Stimulated activated CD8-positive, alpha-beta memory T cell treated with anti-CD3 and anti-CD28 coated beads, Interleukin-15, amount 100 ng/mL, for 1 hour (primary cell): ENCODE data around the gene PHF12.
"Not testable (repeated sequence)": the region's sequence is repeated elsewhere in the genome, so short reads cannot be mapped to it uniquely, and the experiment has no call there.

Experiments used
- DNase-seq: peaks from one replicate; pipeline ENCODE4 v3.0.0-alpha.2; 2020; ENCODE audit warnings: low read depth

PHF12 gene

GRCh38 chr17:28929787-28930186, 21.5 kb downstream of the PHF12 start:
- DNase-seq: no peak

DNA sequence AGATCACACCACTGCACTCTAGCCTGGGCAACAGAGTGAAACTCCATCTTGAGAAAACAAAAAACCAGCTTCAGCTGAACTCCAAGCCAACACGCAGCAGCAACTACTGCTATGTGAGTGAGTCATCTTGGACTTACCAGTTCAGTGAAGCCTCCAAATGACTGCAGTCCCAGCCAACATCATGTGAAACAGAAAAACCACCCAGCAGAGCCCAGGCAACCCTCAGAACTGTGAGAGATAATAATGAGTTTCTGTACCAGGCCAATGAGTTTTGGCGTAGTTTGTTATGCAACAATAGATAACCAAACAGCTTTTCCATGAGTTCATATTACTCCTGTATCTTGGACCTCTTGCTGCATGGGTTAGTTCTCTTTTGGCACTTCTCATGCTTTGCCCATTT, 23.3 kb downstream of the PHF12 start:
- no peak for DNase-seq

GRCh38 chr17:28926786-28927185, 24.5 kb downstream of the PHF12 start:
- no peak for DNase-seq

DNA sequence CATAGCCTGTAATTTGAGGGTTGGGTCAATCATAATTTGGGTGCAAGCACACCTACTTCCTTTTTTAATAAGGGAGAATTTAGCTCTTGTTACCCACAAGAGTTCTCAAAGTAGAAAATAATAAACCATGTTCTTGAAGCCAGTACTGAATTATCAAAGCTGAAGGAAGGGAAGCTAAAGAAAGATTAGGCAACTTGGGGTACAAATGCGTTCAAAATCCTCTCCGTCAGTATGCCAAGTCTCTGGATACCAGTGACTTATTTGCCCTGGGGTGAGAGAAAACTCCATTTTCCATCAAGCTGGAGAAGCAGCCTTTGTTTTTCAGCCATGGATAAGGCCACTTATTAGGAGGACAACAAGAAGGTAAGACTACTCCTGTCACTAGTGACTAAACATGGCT, 25.0 kb downstream of the PHF12 start:
- DNase-seq: no peak

DNA sequence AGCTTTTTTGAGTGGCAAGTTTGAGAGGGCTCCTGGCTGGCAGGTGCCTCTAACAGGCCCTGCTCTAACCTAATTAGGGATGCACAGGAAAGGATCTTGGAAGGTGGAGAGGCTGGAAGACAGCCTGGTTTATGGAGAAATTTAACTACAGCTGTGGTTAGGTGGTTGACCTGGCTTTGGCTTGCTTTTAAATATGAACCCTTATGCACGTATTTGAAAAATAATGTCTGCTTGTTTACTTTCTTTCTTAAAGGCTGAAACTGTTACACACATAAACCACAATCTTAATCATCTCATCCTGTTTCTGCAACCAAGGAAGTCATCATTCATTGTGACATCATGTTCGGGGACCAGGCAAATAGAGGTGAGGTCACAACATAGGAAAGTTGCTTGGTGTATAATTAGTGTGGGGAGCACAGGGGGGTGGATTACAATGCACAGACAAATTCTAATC, 25.4 kb downstream of the PHF12 start:
- no peak for DNase-seq

DNA sequence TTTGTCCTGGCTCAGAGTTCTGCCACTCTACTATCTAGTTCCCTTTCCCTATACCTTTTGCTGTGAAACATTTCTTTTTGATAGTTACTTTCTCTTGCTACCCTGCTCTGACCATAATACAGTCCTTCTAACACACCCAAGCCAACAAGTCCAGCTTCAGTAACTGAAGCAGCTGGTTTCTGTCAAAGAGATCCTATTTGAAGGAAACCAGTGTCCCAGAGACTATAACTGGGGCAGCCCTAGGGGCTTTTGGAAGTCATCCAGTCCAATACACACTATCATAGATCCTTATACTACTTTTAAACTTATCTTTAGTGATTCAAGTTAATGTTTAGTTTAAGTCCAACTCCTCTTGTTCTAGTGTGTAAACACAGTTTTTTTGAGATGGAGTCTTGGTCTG, 31.1 kb downstream of the PHF12 start:
- DNase-seq: no peak

DNA sequence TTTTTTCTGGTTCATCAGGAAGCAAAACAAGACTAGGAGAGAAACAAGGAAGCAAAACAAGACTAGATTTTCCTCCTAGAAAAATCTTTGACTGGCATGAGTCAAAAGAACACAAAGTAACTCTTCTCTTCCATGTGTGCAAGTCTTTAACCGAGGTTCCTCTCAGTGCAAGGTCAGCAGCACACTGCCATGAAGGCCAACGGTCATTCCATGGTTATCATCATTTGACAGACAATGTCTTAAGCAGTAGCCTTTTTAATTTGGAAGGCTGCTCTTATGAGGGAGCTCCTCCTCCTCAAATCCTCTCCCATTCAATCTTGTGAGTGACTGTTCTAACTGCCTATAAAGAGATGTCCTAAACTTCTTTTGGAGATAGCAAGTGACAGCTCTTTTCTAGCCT, 33.0 kb downstream of the PHF12 start:
- DNase-seq: no peak

- DNase-seq: no peak
Measured at GRCh38 chr17:28917465-28917864, 33.9 kb downstream of the PHF12 start.

DNA sequence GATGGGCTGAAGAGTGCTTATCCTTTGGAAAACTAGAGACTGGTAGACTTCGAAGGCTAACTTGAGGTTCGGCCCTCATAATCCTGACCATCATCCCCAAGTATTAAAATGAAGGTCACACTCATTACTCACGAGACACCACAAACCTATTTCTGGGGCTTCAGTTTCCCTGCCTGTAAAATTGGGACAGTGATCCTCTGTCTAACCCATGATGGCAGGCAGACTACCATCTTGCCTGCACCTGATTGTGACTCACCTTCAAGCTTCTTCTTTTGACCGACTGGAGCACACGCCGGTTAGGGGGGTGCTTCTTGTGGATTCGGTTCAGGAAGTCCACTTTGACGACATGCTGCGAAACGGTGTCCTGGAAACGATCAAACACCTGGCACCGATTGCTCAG, 34.3 kb downstream of the PHF12 start:
- DNase-seq: no peak

DNA sequence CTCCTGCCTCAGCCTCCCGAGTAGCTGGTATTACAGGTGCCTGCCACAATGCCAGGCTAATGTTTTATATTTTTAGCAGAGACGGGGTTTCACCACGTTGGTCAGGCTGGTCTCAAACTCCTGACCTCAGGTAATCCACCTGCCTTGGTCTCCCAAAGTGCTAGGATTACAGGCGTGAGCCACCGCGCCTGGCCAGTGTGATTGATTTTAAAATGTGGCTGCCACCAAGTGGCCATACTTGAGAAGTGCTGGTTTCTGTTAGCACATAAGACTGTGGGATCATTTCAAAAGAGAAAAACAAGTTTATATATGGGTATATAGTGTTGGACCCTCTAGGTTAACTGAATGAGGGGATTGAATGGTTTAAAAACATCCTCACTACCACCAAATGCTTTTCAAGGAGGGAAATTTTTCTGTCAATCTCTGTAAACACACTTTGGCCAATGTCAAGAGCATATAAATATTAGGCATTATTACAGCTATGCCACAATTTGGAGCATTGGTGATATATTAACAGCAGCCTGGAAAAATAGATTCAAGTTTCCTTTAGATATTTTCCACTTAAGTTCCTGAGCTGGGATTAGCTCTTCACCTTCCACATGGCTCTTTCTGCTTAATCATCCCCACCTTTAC, 34.9 kb downstream of the PHF12 start:
- peak; percentile 18 for DNase-seq

DNA sequence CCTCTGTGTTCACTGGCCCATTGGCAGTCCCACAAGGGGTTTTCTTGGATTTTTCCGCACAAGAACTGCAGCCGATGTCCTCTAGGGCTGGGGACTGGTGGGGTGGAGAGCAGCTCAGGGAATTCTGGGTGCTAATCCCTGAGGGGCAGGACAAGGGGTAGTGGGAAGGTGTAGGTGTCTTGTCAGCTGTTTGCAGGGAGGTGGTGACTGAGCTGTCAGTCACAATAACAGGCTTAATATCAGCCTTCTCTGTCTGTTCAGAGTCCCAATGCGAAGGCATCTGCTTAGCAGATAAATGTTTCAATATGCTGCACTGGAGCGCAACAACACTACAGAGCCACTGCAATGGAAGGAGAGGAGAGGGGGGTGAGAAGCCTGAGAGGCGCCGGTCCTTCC, 38.4 kb downstream of the PHF12 start:
- DNase-seq: no peak

DNA sequence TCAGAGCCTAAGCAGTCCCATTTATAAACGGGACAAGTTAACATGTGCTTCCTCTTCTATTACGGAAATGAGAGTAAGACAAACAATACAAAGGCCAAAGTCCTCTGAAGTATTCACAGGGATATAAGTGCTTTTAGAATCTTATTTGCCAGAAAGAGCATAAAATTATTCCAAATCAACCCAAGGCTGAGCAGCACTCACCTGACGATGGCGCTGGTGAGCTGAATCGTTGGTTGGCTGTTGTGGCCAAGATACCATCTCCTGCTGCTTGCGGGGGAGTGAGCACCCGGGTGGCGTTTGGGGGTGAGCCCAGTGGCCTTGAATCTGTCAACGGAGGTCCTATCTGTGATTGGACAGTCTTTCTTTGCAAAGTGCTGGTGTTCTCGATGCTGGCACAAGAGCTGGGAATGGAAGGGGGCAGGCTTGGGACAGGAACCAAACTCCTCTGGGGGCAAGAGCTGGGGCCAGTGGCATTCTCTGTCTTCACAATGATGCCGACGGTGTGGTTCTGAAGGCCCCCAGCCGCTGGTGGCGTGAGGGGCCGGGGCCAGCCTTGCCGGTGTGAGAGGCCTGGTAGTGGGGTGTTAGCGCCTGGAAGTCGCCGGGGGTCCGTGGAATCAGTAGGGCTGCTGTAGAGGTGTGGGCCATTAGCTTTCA, 38.9 kb downstream of the PHF12 start:
- DNase-seq: no peak

GRCh38 chr17:28911411-28912045, 39.8 kb downstream of the PHF12 start:
- DNase-seq: no peak

DNA sequence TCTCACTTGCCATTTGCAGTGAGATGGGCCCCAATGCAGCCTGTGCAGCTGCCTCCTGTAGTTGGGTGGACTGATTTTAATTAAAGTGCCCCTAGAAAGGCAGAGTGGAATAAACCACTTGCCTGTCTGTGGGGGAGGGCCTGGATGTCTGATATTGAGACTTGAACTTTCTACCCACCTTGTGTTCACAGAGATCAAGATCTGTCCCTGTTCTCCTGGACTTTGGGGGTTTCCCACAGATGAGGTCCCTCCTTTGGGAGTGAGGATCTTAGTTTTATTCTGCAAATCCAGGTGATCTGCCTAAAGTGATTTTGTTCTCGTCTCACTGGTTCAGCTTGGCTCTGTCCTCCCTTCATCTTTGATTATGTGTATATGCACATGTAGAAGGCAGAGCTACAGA, 40.8 kb downstream of the PHF12 start:
- no peak for DNase-seq

- DNase-seq: no peak
Measured at GRCh38 chr17:28908640-28909167, 42.6 kb downstream of the PHF12 start.

GRCh38 chr17:28907709-28908475, 43.4 kb downstream of the PHF12 start:
- no peak for DNase-seq

DNA sequence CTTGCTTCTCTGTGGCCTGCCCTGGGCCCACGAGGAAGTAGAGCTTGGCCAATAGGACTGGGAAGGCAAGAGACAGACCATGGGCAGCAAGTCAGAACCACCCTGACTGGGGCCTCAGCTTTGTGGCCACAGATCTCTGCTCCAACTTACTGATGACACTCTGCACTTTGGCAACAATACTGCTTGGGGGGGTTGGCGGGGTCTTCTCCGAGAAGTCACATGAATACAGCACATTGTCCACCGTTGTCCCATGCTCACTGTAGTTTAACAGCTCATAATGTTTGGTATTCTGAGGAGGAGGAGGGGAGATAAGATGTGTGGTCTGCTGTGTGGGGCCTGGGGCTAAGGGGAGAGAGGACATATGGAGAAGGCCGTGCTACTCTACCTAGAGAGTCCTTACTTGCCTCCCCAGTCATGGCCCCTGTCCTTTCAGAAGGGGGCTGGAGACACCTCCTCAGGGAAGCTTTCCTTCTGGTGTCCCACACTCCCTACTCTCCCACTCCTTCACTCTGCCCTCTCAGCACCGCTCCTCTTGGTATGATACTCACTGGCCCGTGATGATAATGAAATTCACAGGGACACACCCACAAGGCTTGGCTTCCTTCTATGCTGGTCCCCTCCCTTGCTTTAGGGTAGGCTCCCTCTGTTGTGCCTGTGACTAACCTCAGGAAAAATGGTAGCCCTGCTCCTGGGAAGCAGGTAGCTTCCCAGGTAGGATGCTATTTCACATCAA, 44.4 kb downstream of the PHF12 start:
- DNase-seq: no peak

- no peak for DNase-seq
Measured at GRCh38 chr17:28906276-28906675, 45.0 kb downstream of the PHF12 start.

DNA sequence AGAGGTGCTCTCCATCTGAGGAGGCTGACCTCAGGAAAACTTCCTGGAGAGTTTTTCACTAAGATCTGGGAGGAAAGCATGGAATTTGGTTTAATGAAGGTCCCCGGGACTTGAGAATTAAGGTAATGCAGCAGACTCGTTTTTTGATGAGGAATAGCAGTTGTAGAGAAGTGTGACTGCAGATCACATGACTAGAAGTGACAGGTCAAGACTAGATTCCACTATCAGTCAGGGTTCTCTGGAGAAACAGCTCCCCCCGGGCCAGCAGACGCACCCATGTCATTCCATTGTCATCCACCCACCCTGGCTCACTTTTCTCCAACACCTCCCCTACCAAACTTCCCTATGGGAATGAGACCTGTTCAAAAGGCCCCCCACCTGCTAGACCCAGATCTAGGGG, 46.5 kb downstream of the PHF12 start:
- no peak for DNase-seq

GRCh38 chr17:28903546-28903841, 47.8 kb downstream of the PHF12 start:
- DNase-seq: not testable (repeated sequence)

DNA sequence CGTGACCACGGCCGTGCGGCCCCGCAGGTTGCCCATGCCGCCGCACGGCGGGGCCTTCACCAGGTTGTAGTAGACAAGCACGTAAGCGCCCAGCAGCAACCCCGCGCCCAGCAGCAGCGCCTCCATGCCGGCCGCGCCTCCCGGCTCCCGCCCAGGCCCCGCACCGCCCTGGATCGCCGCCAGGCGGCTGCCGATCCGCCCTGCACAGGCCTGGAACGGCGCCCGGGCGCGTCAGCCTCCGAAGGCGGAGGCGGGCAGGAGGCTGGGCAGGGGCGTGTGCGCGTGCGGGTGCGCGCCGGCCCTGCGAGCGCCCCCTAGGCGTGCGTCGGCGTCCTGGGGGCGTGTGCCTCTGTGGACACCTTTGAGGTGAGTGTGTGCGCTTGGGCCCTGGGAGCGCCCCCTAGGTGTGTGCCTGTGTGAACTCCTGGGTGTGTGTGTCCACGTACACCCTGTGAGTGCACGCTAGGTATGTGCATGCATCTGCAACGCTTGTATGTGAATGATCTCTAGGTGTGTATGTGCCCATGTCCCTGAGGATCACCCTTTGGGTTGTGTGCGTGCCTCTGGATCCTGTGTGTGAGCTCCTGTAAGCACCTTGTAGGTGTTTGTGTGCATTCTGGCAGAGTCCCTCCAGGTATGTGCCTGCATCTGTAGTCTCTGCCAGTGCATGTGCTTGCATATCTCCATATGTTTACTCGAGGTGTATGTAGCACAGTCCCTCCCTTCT, 48.3 kb downstream of the PHF12 start, which contains the start of gene DHRS13:
TSS of gene DHRS13 (minus strand) at position 261 of the 727 bp plus-strand sequence. CDS start at position 126, 135 bp downstream.
- DNase-seq: peak; percentile 79
